HCT116 (cell line): ENCODE results near the gene BRK1. TPM values are rescaled to one million over a fixed set of nuclear protein-coding genes. Genes with fewer than 3 reads are reported as not detected.

Experiments used
- ATAC-seq: fragments of 200-7000 bp; cut with Tn5 transposase; 2 replicates; pipeline ENCODE4 v1.9.1; 2020; ENCODE audit warnings: mild to moderate bottlenecking, moderate library complexity
- BruUV-seq: library from RNA; stranded (reverse); fragments of 400-500 nt; replicated peaks from 2 replicates; lab custom pipeline; 2021; lab: Mats Ljungman, UMichigan
- CTCF ChIA-PET: fragments of 300-600 bp; sonication (Branson Sonifier 250); formaldehyde crosslinking; loops from one replicate; lab custom pipeline; 2021; ENCODE audit warnings: antibody characterized with exemption; lab: Charles Lee
- POLR2A ChIA-PET: fragments of 300-600, 350-600 bp; sonication (Branson Sonifier 250); formaldehyde crosslinking; loops from one replicate; lab custom pipeline; 2021; ENCODE audit warnings: antibody characterized with exemption; lab: Charles Lee
- RAD21 ChIA-PET, 2 experiments: fragments of 300-600 bp; sonication (Branson Sonifier 250); formaldehyde crosslinking; loops; one replicate each; lab custom pipeline; 2023; ENCODE audit warnings: low total read pairs in 2 of 2; ENCODE audit not compliant: uncharacterized antibody in 2 of 2, unreplicated experiment in 2 of 2, low non-redundant PET in 1 of 2; lab: Charles Lee
- DNase-seq: peaks from one replicate; pipeline ENCODE4 v3.0.0-alpha.2; 2010; ENCODE audit warnings: low read depth, low spot score
- H2AFZ ChIP-seq: fragments of 200-600 bp; shearing (Covaris generic), sonication (generic); 2 replicates; pipeline ENCODE4 v1.6.1; 2017; ENCODE audit warnings: low read depth, mixed run types, mixed read lengths, antibody characterized with exemption, low read length; ENCODE audit not compliant: poor library complexity, severe bottlenecking
- H3K27ac ChIP-seq: 2 replicates; pipeline ENCODE4 v1.5.1; 2012; ENCODE audit warnings: low read depth, low read length
- H3K27me3 ChIP-seq: fragments of 200-600 bp; sonication (generic); 2 replicates; pipeline ENCODE4 v1.6.1; 2016; ENCODE audit warnings: mixed run types, low read length, mixed read lengths; ENCODE audit not compliant: insufficient read depth
- H3K36me3 ChIP-seq, 2 experiments: fragments of 200-500 bp in 1 of 2; fragments of 200-600 bp in 1 of 2; sonication (Bioruptor generic) in 1 of 2; sonication (generic) in 1 of 2; 2 replicates each; pipeline versions ENCODE4 v1.5.1 to v1.6.1; 2014 to 2016; ENCODE audit warnings: low read length in 2 of 2, inconsistent platforms in 1 of 2, mixed read lengths in 1 of 2, mixed run types in 1 of 2; ENCODE audit not compliant: insufficient read depth in 2 of 2, control insufficient read depth in 1 of 2
- H3K4me1 ChIP-seq, 2 experiments: fragments of 200-600 bp in 1 of 2; sonication (generic) in 1 of 2; 2 replicates each; pipeline versions ENCODE4 v1.5.1 to v1.6.1; 2012 to 2017; ENCODE audit warnings: low read length in 2 of 2, inconsistent platforms in 1 of 2, mild to moderate bottlenecking in 1 of 2, mixed read lengths in 1 of 2, mixed run types in 1 of 2, moderate library complexity in 1 of 2; ENCODE audit not compliant: insufficient read depth in 2 of 2, control insufficient read depth in 1 of 2
- H3K4me2 ChIP-seq: fragments of 200-600 bp; sonication (generic); 2 replicates; pipeline ENCODE4 v1.6.1; 2017; ENCODE audit warnings: mixed run types, low read length, mixed read lengths
- H3K4me3 ChIP-seq, 2 experiments: fragments of 200-600 bp in 1 of 2; sonication (generic) in 1 of 2; replicated peaks in 1 of 2; 2 replicates each; pipeline ENCODE4 v1.5.1; 2011 to 2016; ENCODE audit warnings: low read length in 2 of 2, control low read depth in 1 of 2, low read depth in 1 of 2, mild to moderate bottlenecking in 1 of 2, mixed read lengths in 1 of 2, mixed run types in 1 of 2
- H3K79me2 ChIP-seq: fragments of 200-600 bp; sonication (generic); 2 replicates; pipeline ENCODE4 v1.6.1; 2017; ENCODE audit warnings: mild to moderate bottlenecking, mixed run types, low read length, moderate library complexity, mixed read lengths; ENCODE audit not compliant: insufficient read depth
- H3K9ac ChIP-seq: fragments of 200-600 bp; sonication (generic); 2 replicates; pipeline ENCODE4 v1.6.1; 2016; ENCODE audit warnings: low read length, mixed read lengths
- H3K9me2 ChIP-seq: fragments of 200-600 bp; sonication (generic), shearing (Covaris generic); 2 replicates; pipeline ENCODE4 v1.6.1; 2017; ENCODE audit warnings: mixed run types, mild to moderate bottlenecking, moderate library complexity; ENCODE audit not compliant: insufficient read depth
- H3K9me3 ChIP-seq, 2 experiments: fragments of 200-500 bp in 1 of 2; fragments of 200-600 bp in 1 of 2; sonication (Bioruptor generic) in 1 of 2; sonication (generic) in 1 of 2; 2 replicates each; pipeline ENCODE4 v1.6.1; 2014 to 2017; ENCODE audit warnings: low read length in 2 of 2, mixed read lengths in 2 of 2, inconsistent platforms in 1 of 2, low read depth in 1 of 2, mild to moderate bottlenecking in 1 of 2, mixed run types in 1 of 2, moderate library complexity in 1 of 2; ENCODE audit not compliant: control insufficient read depth in 1 of 2, insufficient read depth in 1 of 2
- H4K20me1 ChIP-seq: fragments of 200-600 bp; sonication (generic), shearing (Covaris generic); 2 replicates; pipeline ENCODE4 v1.6.1; 2017; ENCODE audit warnings: mixed run types, mild to moderate bottlenecking, moderate library complexity; ENCODE audit not compliant: insufficient read depth
- EZH2 ChIP-seq: fragments of 200-600 bp; sonication (generic); IDR thresholded peaks from 2 replicates; pipeline ENCODE4 v1.6.1; 2017; ENCODE audit warnings: antibody characterized with exemption, mixed run types
- MAX ChIP-seq: IDR thresholded peaks from 2 replicates; pipeline ENCODE4 v1.6.1; 2012
- POLR2A ChIP-seq: IDR thresholded peaks from 2 replicates; pipeline ENCODE4 v1.7.0; 2011; ENCODE audit warnings: borderline replicate concordance; ENCODE audit not compliant: insufficient read depth, insufficient read length; ENCODE audit errors: extremely low read depth
- POLR2AphosphoS5 ChIP-seq: IDR thresholded peaks from 2 replicates; pipeline ENCODE4 v1.6.1; 2011; ENCODE audit warnings: mild to moderate bottlenecking, low read depth, low read length, moderate library complexity
- SIN3A ChIP-seq: IDR thresholded peaks from 2 replicates; pipeline ENCODE4 v1.6.1; 2012; ENCODE audit warnings: low read depth
- SRF ChIP-seq: IDR thresholded peaks from 2 replicates; pipeline ENCODE4 v1.6.1; 2012; ENCODE audit warnings: low read depth
- ZNF274 ChIP-seq: fragments of 200-500 bp; sonication (Bioruptor generic); IDR thresholded peaks from 2 replicates; pipeline ENCODE4 v1.6.1; 2014; ENCODE audit warnings: mild to moderate bottlenecking, low read depth, low read length, inconsistent platforms
- intact Hi-C: fragments of 100-400 bp; cut with micrococcal nuclease; formaldehyde crosslinking; loops from 2 replicates; pipeline ENCODE4 v1.10.0; 2022
- total RNA-seq: library from RNA; stranded (reverse); gene quantifications from one replicate; pipeline ENCODE4 v1.2.1, GENCODE V29; 2021; ENCODE audit not compliant: unreplicated experiment
- TF ChIP-seq, protein P1 (sequence below), 3 experiments: fragments of 200-600 bp in 1 of 3; sonication (generic) in 1 of 3; IDR thresholded peaks in 2 of 3; conservative IDR thresholded peaks in 1 of 3; 2 replicates each; pipeline ENCODE4 v1.5.1; 2012 to 2017; ENCODE audit warnings: low read depth in 2 of 3, low read length in 2 of 3, antibody characterized with exemption in 1 of 3, borderline replicate concordance in 1 of 3, control low read depth in 1 of 3, mild to moderate bottlenecking in 1 of 3, mixed read lengths in 1 of 3, mixed run types in 1 of 3, moderate library complexity in 1 of 3; ENCODE audit not compliant: insufficient read depth in 1 of 3
- TF ChIP-seq, protein P2 (sequence below): IDR thresholded peaks from 2 replicates; pipeline ENCODE4 v1.6.1; 2011; ENCODE audit warnings: mild to moderate bottlenecking, low read length, moderate library complexity; ENCODE audit not compliant: insufficient replicate concordance; ENCODE audit errors: extremely low read depth
- TF ChIP-seq, protein P3 (sequence below): IDR thresholded peaks from 2 replicates; pipeline ENCODE4 v1.6.1; 2012; ENCODE audit warnings: low read depth

BRK1 gene
- total RNA-seq, 1 experiment from 2014 or later = 93.4 TPM

DNA sequence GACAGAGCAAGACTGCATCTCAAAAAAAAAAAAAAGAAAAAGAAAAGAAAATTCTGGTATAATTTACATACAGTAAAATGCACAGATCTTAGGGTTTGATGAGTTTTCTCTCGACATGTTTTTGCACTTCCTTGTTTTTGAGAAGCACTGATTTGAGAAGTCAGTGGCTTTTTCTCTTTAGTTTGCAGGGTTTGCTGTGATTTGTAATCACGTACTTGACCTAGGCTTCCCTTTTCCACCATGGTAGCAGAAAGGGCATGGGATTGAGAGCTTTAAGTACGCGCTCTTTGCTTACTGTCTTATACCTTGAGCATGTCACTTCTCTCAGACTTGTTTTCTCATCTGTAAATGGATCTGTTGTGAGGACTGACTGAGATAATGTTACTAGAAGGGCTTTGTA is 30.2 kb downstream of the BRK1 start (continued):
- TF ChIP-seq, protein P1, sequence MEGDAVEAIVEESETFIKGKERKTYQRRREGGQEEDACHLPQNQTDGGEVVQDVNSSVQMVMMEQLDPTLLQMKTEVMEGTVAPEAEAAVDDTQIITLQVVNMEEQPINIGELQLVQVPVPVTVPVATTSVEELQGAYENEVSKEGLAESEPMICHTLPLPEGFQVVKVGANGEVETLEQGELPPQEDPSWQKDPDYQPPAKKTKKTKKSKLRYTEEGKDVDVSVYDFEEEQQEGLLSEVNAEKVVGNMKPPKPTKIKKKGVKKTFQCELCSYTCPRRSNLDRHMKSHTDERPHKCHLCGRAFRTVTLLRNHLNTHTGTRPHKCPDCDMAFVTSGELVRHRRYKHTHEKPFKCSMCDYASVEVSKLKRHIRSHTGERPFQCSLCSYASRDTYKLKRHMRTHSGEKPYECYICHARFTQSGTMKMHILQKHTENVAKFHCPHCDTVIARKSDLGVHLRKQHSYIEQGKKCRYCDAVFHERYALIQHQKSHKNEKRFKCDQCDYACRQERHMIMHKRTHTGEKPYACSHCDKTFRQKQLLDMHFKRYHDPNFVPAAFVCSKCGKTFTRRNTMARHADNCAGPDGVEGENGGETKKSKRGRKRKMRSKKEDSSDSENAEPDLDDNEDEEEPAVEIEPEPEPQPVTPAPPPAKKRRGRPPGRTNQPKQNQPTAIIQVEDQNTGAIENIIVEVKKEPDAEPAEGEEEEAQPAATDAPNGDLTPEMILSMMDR (IDR thresholded peaks at IDR 0.05 in 2 of 3, conservative IDR thresholded peaks at IDR 0.05 in 1 of 3; ENCODE audit: borderline replicate concordance in 1 of 3, insufficient read depth in 1 of 3, low read depth in 2 of 3, low read length in 2 of 3) = no peak
- TF ChIP-seq, protein P2, sequence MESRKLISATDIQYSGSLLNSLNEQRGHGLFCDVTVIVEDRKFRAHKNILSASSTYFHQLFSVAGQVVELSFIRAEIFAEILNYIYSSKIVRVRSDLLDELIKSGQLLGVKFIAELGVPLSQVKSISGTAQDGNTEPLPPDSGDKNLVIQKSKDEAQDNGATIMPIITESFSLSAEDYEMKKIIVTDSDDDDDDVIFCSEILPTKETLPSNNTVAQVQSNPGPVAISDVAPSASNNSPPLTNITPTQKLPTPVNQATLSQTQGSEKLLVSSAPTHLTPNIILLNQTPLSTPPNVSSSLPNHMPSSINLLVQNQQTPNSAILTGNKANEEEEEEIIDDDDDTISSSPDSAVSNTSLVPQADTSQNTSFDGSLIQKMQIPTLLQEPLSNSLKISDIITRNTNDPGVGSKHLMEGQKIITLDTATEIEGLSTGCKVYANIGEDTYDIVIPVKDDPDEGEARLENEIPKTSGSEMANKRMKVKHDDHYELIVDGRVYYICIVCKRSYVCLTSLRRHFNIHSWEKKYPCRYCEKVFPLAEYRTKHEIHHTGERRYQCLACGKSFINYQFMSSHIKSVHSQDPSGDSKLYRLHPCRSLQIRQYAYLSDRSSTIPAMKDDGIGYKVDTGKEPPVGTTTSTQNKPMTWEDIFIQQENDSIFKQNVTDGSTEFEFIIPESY = no peak
- TF ChIP-seq MAX (no peak), SIN3A (no peak)
- TF ChIP-seq, all 23 proteins: peak for 0

DNA sequence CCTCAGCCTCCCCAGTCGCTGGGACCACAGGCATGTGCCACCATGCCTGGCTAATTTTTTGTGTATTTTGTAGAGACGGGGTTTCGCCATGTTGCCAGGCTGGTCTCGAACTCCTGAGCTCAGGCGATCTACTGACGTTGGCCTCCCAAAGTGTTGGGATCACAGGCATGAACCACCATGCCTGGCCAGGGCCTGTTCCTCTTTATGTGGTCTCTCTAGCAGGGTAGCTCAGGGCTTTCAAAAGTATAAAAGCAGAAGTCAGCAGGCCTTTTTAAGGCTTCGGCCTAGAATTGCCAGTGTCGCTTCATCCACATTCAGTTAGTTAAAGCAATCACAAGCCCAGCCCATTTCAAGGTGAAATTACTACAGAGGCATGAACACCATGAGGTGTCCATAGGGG is 33.8 kb downstream of the BRK1 start:
- intact Hi-C loops = no loop called here
- ATAC-seq (no peak), DNase-seq (no peak)
- Histone ChIP-seq H3K9me2 (no peaks in the 10 kb centered on the region), H2AFZ (no peak overlapping the region), H3K27ac (no peak overlapping the region), H3K9ac (no peak overlapping the region), H3K4me3 (no peak overlapping the region), H3K36me3 (peaks cover 20 to 31% of the 10 kb centered on the region in 2 experiments), H3K27me3 (no peaks in the 10 kb centered on the region), H3K79me2 (peaks cover 67% of the 10 kb centered on the region), H3K4me1 (no peaks in the 10 kb centered on the region), H3K4me2 (no peak overlapping the region), H3K9me3 (no peaks in the 10 kb centered on the region), H4K20me1 (peaks cover 3% of the 10 kb centered on the region; the same call in 1 of the 2 replicates)
- ChIA-PET RAD21 (no interaction called here), CTCF (no interaction called here), POLR2A (interaction anchor here (0.9 kb wide), 1 partner anchor 10 kb away, joined by 3 read pairs; no protein-coding TSS in a partner anchor)
- BruUV-seq = no TSS peak
- no peak for TF ChIP-seq POLR2A
- TF ChIP-seq ZNF274 = no peak
- no peak for TF ChIP-seq POLR2AphosphoS5
- TF ChIP-seq, protein P2 = no peak
- no peak for TF ChIP-seq SRF
- TF ChIP-seq, protein P3, sequence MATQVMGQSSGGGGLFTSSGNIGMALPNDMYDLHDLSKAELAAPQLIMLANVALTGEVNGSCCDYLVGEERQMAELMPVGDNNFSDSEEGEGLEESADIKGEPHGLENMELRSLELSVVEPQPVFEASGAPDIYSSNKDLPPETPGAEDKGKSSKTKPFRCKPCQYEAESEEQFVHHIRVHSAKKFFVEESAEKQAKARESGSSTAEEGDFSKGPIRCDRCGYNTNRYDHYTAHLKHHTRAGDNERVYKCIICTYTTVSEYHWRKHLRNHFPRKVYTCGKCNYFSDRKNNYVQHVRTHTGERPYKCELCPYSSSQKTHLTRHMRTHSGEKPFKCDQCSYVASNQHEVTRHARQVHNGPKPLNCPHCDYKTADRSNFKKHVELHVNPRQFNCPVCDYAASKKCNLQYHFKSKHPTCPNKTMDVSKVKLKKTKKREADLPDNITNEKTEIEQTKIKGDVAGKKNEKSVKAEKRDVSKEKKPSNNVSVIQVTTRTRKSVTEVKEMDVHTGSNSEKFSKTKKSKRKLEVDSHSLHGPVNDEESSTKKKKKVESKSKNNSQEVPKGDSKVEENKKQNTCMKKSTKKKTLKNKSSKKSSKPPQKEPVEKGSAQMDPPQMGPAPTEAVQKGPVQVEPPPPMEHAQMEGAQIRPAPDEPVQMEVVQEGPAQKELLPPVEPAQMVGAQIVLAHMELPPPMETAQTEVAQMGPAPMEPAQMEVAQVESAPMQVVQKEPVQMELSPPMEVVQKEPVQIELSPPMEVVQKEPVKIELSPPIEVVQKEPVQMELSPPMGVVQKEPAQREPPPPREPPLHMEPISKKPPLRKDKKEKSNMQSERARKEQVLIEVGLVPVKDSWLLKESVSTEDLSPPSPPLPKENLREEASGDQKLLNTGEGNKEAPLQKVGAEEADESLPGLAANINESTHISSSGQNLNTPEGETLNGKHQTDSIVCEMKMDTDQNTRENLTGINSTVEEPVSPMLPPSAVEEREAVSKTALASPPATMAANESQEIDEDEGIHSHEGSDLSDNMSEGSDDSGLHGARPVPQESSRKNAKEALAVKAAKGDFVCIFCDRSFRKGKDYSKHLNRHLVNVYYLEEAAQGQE = no peak
- TF ChIP-seq SIN3A = no peak
- no peak for TF ChIP-seq EZH2
- TF ChIP-seq, protein P1 (IDR thresholded peaks at IDR 0.05 in 2 of 3, conservative IDR thresholded peaks at IDR 0.05 in 1 of 3; ENCODE audit: borderline replicate concordance in 1 of 3, insufficient read depth in 1 of 3, low read depth in 2 of 3, low read length in 2 of 3) = no peak
